GM20431 (cell line): Measurements from ENCODE around the gene TPSD1.
"Not testable (repeated sequence)": the region's sequence is repeated elsewhere in the genome, so short reads cannot be mapped to it uniquely, and the experiment has no call there.

ENCODE experiments used
- in situ Hi-C: fragments of 300-500 bp; cut with MseI, MboI; formaldehyde crosslinking; loops from one replicate; pipeline ENCODE4 v1.15.0; 2020; ENCODE audit warnings: low sequenced_read_pairs; ENCODE audit not compliant: unreplicated experiment

Gene TPSD1

GRCh38 chr16:1292208-1292607 lies 36.3 kb downstream of the TPSD1 start:
- in situ Hi-C loops = not testable (repeated sequence)

- in situ Hi-C loops = not testable (repeated sequence)
Observed at GRCh38 chr16:1292808-1293207, 36.9 kb downstream of the TPSD1 start.

GRCh38 chr16:1293921-1294656 lies 38.2 kb downstream of the TPSD1 start:
- in situ Hi-C loops = no loop called here

GRCh38 chr16:1295465-1295864 lies 39.6 kb downstream of the TPSD1 start:
- in situ Hi-C loops = no loop called here

- in situ Hi-C loops = not testable (repeated sequence)
Observed at GRCh38 chr16:1296688-1297017, 40.8 kb downstream of the TPSD1 start.

GRCh38 chr16:1297018-1297696 lies 41.3 kb downstream of the TPSD1 start:
- in situ Hi-C loops = no loop called here

GRCh38 chr16:1298406-1298805 lies 42.5 kb downstream of the TPSD1 start:
- in situ Hi-C loops = no loop called here

- in situ Hi-C loops = no loop called here
Observed at GRCh38 chr16:1299012-1299867, 43.4 kb downstream of the TPSD1 start.

- in situ Hi-C loops = no loop called here
Observed at GRCh38 chr16:1299868-1300203, 44.0 kb downstream of the TPSD1 start.

- in situ Hi-C loops = no loop called here
Observed at GRCh38 chr16:1300664-1301476, 45.0 kb downstream of the TPSD1 start.

GRCh38 chr16:1301562-1301961 lies 45.7 kb downstream of the TPSD1 start:
- in situ Hi-C loops = no loop called here

- in situ Hi-C loops = no loop called here
Observed at GRCh38 chr16:1305823-1306222, 50.0 kb downstream of the TPSD1 start.

GRCh38 chr16:1306334-1306733 lies 50.5 kb downstream of the TPSD1 start:
- in situ Hi-C loops = no loop called here

- in situ Hi-C loops = no loop called here
Observed at GRCh38 chr16:1308036-1308976, 52.4 kb downstream of the TPSD1 start.
